Vagina (tissue), 2 donors: ENCODE data around the gene HTR3D. TPM values are rescaled to one million over a fixed set of nuclear protein-coding genes. Genes with fewer than 3 reads are reported as not detected.
A peak's percentile ranks its signal among the peaks of the same experiment; 100 is the strongest.
"Not testable (repeated sequence)": the region's sequence is repeated elsewhere in the genome, so short reads cannot be mapped to it uniquely, and the experiment has no call there.

Source experiments
- DNase-seq, 2 donors: peaks; one replicate each; pipeline ENCODE4 v3.0.0-alpha.2; 2017; ENCODE audit errors: extremely low spot score in 2 of 2
- H3K27ac ChIP-seq: fragments of 200-600 bp; sonication (generic); one replicate; pipeline ENCODE4 v1.5.1; 2019
- H3K27me3 ChIP-seq: fragments of 200-600 bp; sonication (generic); one replicate; pipeline ENCODE4 v1.5.1; 2019
- H3K36me3 ChIP-seq, 2 donors: fragments of 200-600 bp; sonication (generic); one replicate each; pipeline ENCODE4 v1.5.1; 2017 to 2019
- H3K4me1 ChIP-seq: fragments of 200-600 bp; sonication (generic); one replicate; pipeline ENCODE4 v1.5.1; 2019
- H3K4me3 ChIP-seq, 2 donors: fragments of 200-600 bp; sonication (generic); 1 replicate in 1 of 2; 2 replicates in 1 of 2; pipeline ENCODE4 v1.5.1; 2016 to 2019
- H3K9me3 ChIP-seq: fragments of 200-600 bp; sonication (generic); one replicate; pipeline ENCODE4 v1.5.1; 2019
- CTCF ChIP-seq, 3 experiments: fragments of 450-650 bp in 2 of 3; fragments of 200-600 bp in 1 of 3; sonication (generic) in 1 of 3; IDR thresholded peaks; one replicate each; pipeline ENCODE4 v1.5.1; 2017 to 2019; ENCODE audit warnings: antibody characterized with exemption in 3 of 3, mild to moderate bottlenecking in 2 of 3, moderate library complexity in 2 of 3
- POLR2A ChIP-seq, 2 donors: fragments of 450-650 bp; IDR thresholded peaks; one replicate each; pipeline ENCODE4 v1.6.1; 2017; ENCODE audit warnings: antibody characterized with exemption in 2 of 2, mild to moderate bottlenecking in 2 of 2, moderate library complexity in 2 of 2
- POLR2AphosphoS5 ChIP-seq, 2 donors: sonication (generic); formaldehyde crosslinking; IDR thresholded peaks; one replicate each; pipeline ENCODE4 v1.9.0; 2017; ENCODE audit warnings: antibody characterized with exemption in 2 of 2, mild to moderate bottlenecking in 2 of 2, low read depth in 1 of 2; ENCODE audit not compliant: insufficient read depth in 1 of 2
- intact Hi-C: fragments of 100-400 bp; cut with DNase I; formaldehyde crosslinking; loops from one replicate; pipeline ENCODE4 v1.15.1; 2023
- total RNA-seq: library from RNA; depleted of rRNA; stranded (reverse); fragments of >200 nt; gene quantifications from one replicate; pipeline ENCODE4 v1.2.3, GENCODE V29; 2016

Gene HTR3D
- total RNA-seq, 1 donor from 2014 or later: not detected

DNA sequence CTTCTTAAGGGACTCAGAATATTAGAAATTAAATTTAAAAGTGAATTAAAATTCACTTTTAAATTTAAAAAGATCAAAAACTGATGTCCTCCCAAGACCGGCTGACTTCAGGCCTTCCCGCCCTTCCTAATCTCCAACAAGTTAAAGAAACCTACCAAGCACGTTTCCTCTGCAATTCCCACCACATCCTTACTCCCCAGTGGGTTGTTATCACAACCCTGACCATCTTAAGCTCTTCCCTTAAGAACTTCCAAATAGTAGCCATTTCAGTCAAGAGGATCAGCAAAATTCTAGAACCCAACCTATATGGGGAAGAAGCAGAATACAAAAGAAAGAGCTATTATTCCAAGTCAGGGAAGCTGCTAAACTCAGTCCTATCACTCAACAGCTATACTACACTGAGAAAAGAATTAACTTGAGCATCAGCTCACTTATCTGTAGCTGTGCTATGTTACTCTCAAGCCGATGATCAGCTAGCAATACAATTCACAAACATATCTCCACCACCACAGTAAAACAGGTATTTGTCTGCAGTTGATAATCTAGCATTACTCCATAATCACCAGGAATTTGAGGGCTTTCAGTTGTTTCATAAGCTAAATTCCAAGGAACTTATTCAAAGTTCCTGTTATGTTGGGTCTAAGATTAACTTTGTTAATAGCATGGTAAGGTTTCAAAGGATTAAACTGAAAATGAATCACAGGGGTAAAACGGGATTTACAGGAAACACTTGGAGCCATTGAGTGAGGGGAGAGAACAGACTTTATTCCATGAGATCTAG lies 28.2 kb upstream of the HTR3D start:
- no peak overlapping the region for H3K27ac ChIP-seq

GRCh38 chr3:184004476-184004875 lies 27.1 kb upstream of the HTR3D start:
- peaks cover 27% of the 10 kb centered on the region for H3K4me1 ChIP-seq
- H3K36me3 ChIP-seq: peaks cover 0 to 3% of the 10 kb centered on the region in 2 donors
- intact Hi-C loops: no loop called here
- no peaks in the 10 kb centered on the region for H3K9me3 ChIP-seq
- H3K4me3 ChIP-seq: no peak overlapping the region
- no peaks in the 10 kb centered on the region for H3K27me3 ChIP-seq
- no peak for DNase-seq
- TF ChIP-seq CTCF (IDR thresholded peaks at IDR 0.05) (no peak), POLR2AphosphoS5 (IDR thresholded peaks at IDR 0.05; ENCODE audit: insufficient read depth in 1 of 2, low read depth in 1 of 2) (no peak), POLR2A (IDR thresholded peaks at IDR 0.05) (no peak)
- H3K27ac ChIP-seq: no peak overlapping the region

More for the DNA sequence above, 28.2 kb upstream of the HTR3D start:
- H3K36me3 ChIP-seq: peaks cover 0 to 5% of the 10 kb centered on the region in 2 donors
- DNase-seq: no peak
- TF ChIP-seq POLR2A (IDR thresholded peaks at IDR 0.05) (no peak), POLR2AphosphoS5 (IDR thresholded peaks at IDR 0.05; ENCODE audit: insufficient read depth in 1 of 2, low read depth in 1 of 2) (peak in 1 of 2 donors; percentile 13)
- H3K27me3 ChIP-seq: no peaks in the 10 kb centered on the region
- intact Hi-C loops: no loop called here
- H3K4me1 ChIP-seq: peaks cover 27% of the 10 kb centered on the region
- no peak overlapping the region for H3K4me3 ChIP-seq
- no peaks in the 10 kb centered on the region for H3K9me3 ChIP-seq

GRCh38 chr3:184005941-184006507 lies 25.5 kb upstream of the HTR3D start:
- peak overlapping the region in 1 of 2 donors; percentile 1 for H3K4me3 ChIP-seq

GRCh38 chr3:184007143-184007813 lies 24.3 kb upstream of the HTR3D start:
- H3K4me3 ChIP-seq, H3K27me3 ChIP-seq, H3K27ac ChIP-seq, intact Hi-C loops, DNase-seq, H3K36me3 ChIP-seq, H3K9me3 ChIP-seq: not testable (repeated sequence)
- H3K4me1 ChIP-seq: peaks cover 27% of the 10 kb centered on the region

More at GRCh38 chr3:184005941-184006507, 25.5 kb upstream of the HTR3D start:
- H3K9me3 ChIP-seq: no peaks in the 10 kb centered on the region
- H3K36me3 ChIP-seq: no peaks in the 10 kb centered on the region
- no peak for DNase-seq
- H3K4me1 ChIP-seq: peaks cover 27% of the 10 kb centered on the region
- H3K27ac ChIP-seq: no peak overlapping the region
- TF ChIP-seq CTCF (IDR thresholded peaks at IDR 0.05): no peak
- TF ChIP-seq POLR2AphosphoS5 (IDR thresholded peaks at IDR 0.05; ENCODE audit: insufficient read depth in 1 of 2, low read depth in 1 of 2): peak in 1 of 2 donors; percentile 40
- intact Hi-C loops: no loop called here
- H3K27me3 ChIP-seq: no peaks in the 10 kb centered on the region

DNA sequence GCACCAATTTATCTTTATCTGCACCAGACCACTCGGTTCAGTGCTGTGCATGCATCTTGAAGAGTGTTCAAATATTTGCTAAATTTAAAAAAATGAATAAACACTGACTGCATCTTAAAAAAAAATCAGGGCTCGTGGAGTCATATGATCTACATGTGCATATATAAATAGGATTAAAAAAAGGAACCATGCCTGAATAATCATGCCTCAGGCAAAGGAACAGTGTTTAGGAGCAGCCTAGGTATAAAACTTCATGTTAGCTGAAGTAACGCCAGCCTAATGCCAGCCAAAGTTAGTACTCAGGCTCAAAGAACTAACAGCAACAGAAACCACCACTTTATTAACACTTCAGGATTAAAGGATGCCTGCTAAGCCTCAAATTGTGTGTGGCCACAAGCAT lies 23.4 kb upstream of the HTR3D start:
- intact Hi-C loops: no loop called here
- no peak overlapping the region for H3K27ac ChIP-seq

More for the DNA sequence above, 23.4 kb upstream of the HTR3D start:
- no peaks in the 10 kb centered on the region for H3K9me3 ChIP-seq
- no peaks in the 10 kb centered on the region for H3K27me3 ChIP-seq
- H3K4me3 ChIP-seq: no peak overlapping the region
- TF ChIP-seq POLR2A (IDR thresholded peaks at IDR 0.05) (no peak), CTCF (IDR thresholded peaks at IDR 0.05) (no peak), POLR2AphosphoS5 (IDR thresholded peaks at IDR 0.05; ENCODE audit: insufficient read depth in 1 of 2, low read depth in 1 of 2) (no peak)
- H3K36me3 ChIP-seq: no peaks in the 10 kb centered on the region
- no peak for DNase-seq
- peaks cover 18% of the 10 kb centered on the region for H3K4me1 ChIP-seq
